Measurements from ENCODE around the gene KLHDC3. TPM values are rescaled to one million over a fixed set of nuclear protein-coding genes. Genes with fewer than 3 reads are reported as not detected.

The KLHDC3 gene
- total and polyA plus RNA-seq, 2 of the 13 experiments (the other 11 are each of a cell fraction or from before 2014, with no cell fraction given) = 78.3 to 91.5 TPM

- TF ChIP-seq, protein P1, sequence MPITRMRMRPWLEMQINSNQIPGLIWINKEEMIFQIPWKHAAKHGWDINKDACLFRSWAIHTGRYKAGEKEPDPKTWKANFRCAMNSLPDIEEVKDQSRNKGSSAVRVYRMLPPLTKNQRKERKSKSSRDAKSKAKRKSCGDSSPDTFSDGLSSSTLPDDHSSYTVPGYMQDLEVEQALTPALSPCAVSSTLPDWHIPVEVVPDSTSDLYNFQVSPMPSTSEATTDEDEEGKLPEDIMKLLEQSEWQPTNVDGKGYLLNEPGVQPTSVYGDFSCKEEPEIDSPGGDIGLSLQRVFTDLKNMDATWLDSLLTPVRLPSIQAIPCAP (CRISPR knock-in tag; IDR thresholded peaks at IDR 0.05; ENCODE audit: low read depth) = no peak
- TF ChIP-seq SIN3A (IDR thresholded peaks at IDR 0.05; ENCODE audit: borderline replicate concordance, low read depth, low read length) (peak; percentile 66), ZSCAN25 (CRISPR knock-in tag; IDR thresholded peaks at IDR 0.05) (no peak), SALL2 (CRISPR knock-in tag; IDR thresholded peaks at IDR 0.05) (no peak), CEBPB (IDR thresholded peaks at IDR 0.05; ENCODE audit: borderline replicate concordance, low read depth, low read length) (no peak), MATR3 (CRISPR knock-in tag; IDR thresholded peaks at IDR 0.05) (no peak), KLF12 (CRISPR knock-in tag; IDR thresholded peaks at IDR 0.05; ENCODE audit: borderline replicate concordance) (no peak; the same call in 1 of the 2 replicates), NR3C1 (CRISPR knock-in tag; IDR thresholded peaks at IDR 0.05) (no peak), ZNF792 (CRISPR knock-in tag; IDR thresholded peaks at IDR 0.05) (0 out of 2 replicates have a peak, but pooled peaks have one; percentile 24)
- TF ChIP-seq, protein P2, sequence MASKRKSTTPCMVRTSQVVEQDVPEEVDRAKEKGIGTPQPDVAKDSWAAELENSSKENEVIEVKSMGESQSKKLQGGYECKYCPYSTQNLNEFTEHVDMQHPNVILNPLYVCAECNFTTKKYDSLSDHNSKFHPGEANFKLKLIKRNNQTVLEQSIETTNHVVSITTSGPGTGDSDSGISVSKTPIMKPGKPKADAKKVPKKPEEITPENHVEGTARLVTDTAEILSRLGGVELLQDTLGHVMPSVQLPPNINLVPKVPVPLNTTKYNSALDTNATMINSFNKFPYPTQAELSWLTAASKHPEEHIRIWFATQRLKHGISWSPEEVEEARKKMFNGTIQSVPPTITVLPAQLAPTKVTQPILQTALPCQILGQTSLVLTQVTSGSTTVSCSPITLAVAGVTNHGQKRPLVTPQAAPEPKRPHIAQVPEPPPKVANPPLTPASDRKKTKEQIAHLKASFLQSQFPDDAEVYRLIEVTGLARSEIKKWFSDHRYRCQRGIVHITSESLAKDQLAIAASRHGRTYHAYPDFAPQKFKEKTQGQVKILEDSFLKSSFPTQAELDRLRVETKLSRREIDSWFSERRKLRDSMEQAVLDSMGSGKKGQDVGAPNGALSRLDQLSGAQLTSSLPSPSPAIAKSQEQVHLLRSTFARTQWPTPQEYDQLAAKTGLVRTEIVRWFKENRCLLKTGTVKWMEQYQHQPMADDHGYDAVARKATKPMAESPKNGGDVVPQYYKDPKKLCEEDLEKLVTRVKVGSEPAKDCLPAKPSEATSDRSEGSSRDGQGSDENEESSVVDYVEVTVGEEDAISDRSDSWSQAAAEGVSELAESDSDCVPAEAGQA (IDR thresholded peaks at IDR 0.05; ENCODE audit: low read depth) = peak; percentile 98
- TF ChIP-seq, protein P2 (CRISPR knock-in tag; IDR thresholded peaks at IDR 0.05; ENCODE audit: borderline replicate concordance) = no peak
- TF ChIP-seq, protein P3, sequence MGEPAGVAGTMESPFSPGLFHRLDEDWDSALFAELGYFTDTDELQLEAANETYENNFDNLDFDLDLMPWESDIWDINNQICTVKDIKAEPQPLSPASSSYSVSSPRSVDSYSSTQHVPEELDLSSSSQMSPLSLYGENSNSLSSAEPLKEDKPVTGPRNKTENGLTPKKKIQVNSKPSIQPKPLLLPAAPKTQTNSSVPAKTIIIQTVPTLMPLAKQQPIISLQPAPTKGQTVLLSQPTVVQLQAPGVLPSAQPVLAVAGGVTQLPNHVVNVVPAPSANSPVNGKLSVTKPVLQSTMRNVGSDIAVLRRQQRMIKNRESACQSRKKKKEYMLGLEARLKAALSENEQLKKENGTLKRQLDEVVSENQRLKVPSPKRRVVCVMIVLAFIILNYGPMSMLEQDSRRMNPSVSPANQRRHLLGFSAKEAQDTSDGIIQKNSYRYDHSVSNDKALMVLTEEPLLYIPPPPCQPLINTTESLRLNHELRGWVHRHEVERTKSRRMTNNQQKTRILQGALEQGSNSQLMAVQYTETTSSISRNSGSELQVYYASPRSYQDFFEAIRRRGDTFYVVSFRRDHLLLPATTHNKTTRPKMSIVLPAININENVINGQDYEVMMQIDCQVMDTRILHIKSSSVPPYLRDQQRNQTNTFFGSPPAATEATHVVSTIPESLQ (CRISPR knock-in tag; conservative IDR thresholded peaks at IDR 0.05) = peak; percentile 31; the same call in 1 of the 2 replicates
- TF ChIP-seq, protein P4, sequence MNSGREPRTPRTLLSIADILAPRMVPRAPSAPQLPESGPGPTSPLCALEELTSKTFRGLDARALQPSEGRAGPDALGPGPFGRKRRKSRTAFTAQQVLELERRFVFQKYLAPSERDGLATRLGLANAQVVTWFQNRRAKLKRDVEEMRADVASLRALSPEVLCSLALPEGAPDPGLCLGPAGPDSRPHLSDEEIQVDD (CRISPR knock-in tag; IDR thresholded peaks at IDR 0.05; ENCODE audit: borderline replicate concordance) = no peak
- TF ChIP-seq, protein P5, sequence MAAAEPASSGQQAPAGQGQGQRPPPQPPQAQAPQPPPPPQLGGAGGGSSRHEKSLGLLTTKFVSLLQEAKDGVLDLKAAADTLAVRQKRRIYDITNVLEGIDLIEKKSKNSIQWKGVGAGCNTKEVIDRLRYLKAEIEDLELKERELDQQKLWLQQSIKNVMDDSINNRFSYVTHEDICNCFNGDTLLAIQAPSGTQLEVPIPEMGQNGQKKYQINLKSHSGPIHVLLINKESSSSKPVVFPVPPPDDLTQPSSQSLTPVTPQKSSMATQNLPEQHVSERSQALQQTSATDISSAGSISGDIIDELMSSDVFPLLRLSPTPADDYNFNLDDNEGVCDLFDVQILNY (CRISPR knock-in tag; conservative IDR thresholded peaks at IDR 0.05) = no peak; the same call in 1 of the 2 replicates
- TF ChIP-seq, protein P6, sequence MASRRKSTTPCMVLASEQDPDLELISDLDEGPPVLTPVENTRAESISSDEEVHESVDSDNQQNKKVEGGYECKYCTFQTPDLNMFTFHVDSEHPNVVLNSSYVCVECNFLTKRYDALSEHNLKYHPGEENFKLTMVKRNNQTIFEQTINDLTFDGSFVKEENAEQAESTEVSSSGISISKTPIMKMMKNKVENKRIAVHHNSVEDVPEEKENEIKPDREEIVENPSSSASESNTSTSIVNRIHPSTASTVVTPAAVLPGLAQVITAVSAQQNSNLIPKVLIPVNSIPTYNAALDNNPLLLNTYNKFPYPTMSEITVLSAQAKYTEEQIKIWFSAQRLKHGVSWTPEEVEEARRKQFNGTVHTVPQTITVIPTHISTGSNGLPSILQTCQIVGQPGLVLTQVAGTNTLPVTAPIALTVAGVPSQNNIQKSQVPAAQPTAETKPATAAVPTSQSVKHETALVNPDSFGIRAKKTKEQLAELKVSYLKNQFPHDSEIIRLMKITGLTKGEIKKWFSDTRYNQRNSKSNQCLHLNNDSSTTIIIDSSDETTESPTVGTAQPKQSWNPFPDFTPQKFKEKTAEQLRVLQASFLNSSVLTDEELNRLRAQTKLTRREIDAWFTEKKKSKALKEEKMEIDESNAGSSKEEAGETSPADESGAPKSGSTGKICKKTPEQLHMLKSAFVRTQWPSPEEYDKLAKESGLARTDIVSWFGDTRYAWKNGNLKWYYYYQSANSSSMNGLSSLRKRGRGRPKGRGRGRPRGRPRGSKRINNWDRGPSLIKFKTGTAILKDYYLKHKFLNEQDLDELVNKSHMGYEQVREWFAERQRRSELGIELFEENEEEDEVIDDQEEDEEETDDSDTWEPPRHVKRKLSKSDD (CRISPR knock-in tag; IDR thresholded peaks at IDR 0.05; ENCODE audit: low read depth) = peak; percentile 62; the same call in 1 of the 2 replicates
Measured at GRCh38 chr6:43059168-43060033, 45.4 kb downstream of the KLHDC3 start, which contains the start of the genes KLC4 and MRPL2 (continued).
